MM.1S (cell line): ENCODE results near the gene DDI2.

Experiments used
- DNase-seq: peaks from one replicate; pipeline ENCODE4 v3.0.0-alpha.2; 2015
- H2AFZ ChIP-seq: fragments of 300-600 bp; sonication (generic); 2 replicates; pipeline ENCODE4 v1.6.0; 2016; ENCODE audit warnings: antibody characterized with exemption, low read length
- H3F3A ChIP-seq: fragments of 300-600 bp; sonication (generic); 2 replicates; pipeline ENCODE4 v1.6.1; 2016; ENCODE audit warnings: mild to moderate bottlenecking, antibody characterized with exemption, low read length, moderate library complexity, mixed read lengths; ENCODE audit not compliant: insufficient read depth
- H3K27ac ChIP-seq: fragments of 300-600 bp; sonication (generic); 2 replicates; pipeline ENCODE4 v1.5.1; 2016; ENCODE audit warnings: mild to moderate bottlenecking, low read length
- H3K27me3 ChIP-seq: fragments of 300-600 bp; sonication (generic); replicated peaks from 2 replicates; pipeline ENCODE4 v1.6.0; 2016; ENCODE audit warnings: low read length; ENCODE audit not compliant: insufficient read depth
- H3K36me3 ChIP-seq: fragments of 300-600 bp; sonication (generic); replicated peaks from 2 replicates; pipeline ENCODE4 v1.6.1; 2016; ENCODE audit warnings: mild to moderate bottlenecking, low read length, mixed read lengths; ENCODE audit not compliant: insufficient read depth
- H3K4me1 ChIP-seq: fragments of 300-600 bp; sonication (generic); 2 replicates; pipeline ENCODE4 v1.6.1; 2016; ENCODE audit warnings: low read length, mixed read lengths
- H3K4me2 ChIP-seq: fragments of 300-600 bp; sonication (generic); 2 replicates; pipeline ENCODE4 v1.6.0; 2016; ENCODE audit warnings: low read depth, low read length
- H3K4me3 ChIP-seq: fragments of 300-600 bp; sonication (generic); 2 replicates; pipeline ENCODE4 v1.5.1; 2016; ENCODE audit warnings: low read length, mixed read lengths
- H3K79me2 ChIP-seq: fragments of 300-600 bp; sonication (generic); 2 replicates; pipeline ENCODE4 v1.6.1; 2016; ENCODE audit warnings: mixed run types, low read length, mixed read lengths
- H3K9ac ChIP-seq: fragments of 300-600 bp; sonication (generic); 2 replicates; pipeline ENCODE4 v1.6.1; 2016; ENCODE audit warnings: low read length, mixed read lengths
- H3K9me2 ChIP-seq: fragments of 300-600 bp; sonication (generic); replicated peaks from 2 replicates; pipeline ENCODE4 v1.6.1; 2016; ENCODE audit warnings: mild to moderate bottlenecking, low read length, mixed read lengths; ENCODE audit not compliant: insufficient read depth
- H3K9me3 ChIP-seq: fragments of 300-600 bp; sonication (generic); replicated peaks from 2 replicates; pipeline ENCODE4 v1.6.1; 2016; ENCODE audit warnings: mild to moderate bottlenecking, low read length, mixed read lengths; ENCODE audit not compliant: insufficient read depth
- H4K20me1 ChIP-seq: fragments of 300-600 bp; sonication (generic); 2 replicates; pipeline ENCODE4 v1.6.1; 2016; ENCODE audit warnings: mild to moderate bottlenecking, low read length, moderate library complexity, mixed read lengths; ENCODE audit not compliant: insufficient read depth
- EZH2 ChIP-seq: fragments of 300-600 bp; sonication (generic); optimal IDR thresholded peaks from 2 replicates; pipeline ENCODE3; 2017; ENCODE audit warnings: low read depth, mild to moderate bottlenecking, antibody characterized with exemption, low read length, mixed read lengths
- EZH2phosphoT487 ChIP-seq: fragments of 300-600 bp; sonication (generic); IDR thresholded peaks from 2 replicates; pipeline ENCODE4 v1.6.1; 2018; ENCODE audit warnings: antibody characterized with exemption, low read length
- TF ChIP-seq, protein P1 (sequence below): fragments of 300-600 bp; sonication (generic); IDR thresholded peaks from 2 replicates; pipeline ENCODE4 v1.5.1; 2016; ENCODE audit warnings: antibody characterized with exemption, low read length, mixed read lengths

The DDI2 gene

DNA sequence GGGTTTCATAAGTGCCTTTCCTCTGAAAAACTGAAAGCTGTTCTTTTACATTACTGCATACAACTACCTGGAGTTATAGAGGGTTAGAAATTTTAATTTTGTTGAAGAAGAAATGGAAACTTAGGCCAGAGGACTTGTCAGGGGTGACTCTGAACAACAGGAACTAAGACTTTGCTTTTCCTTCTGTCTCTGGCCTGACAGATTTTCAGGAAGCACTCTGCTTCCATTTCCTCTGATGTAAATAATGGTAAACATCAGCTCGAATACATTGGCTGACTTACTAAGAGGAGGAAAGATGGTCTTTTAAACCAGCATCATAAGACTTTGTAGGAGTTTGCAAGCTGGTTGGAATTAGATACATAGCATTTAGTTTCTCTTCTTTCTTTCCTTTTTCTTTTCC, 39.8 kb downstream of the DDI2 start:
- no peak overlapping the region for H3K9ac ChIP-seq
- no peaks in the 10 kb centered on the region for H4K20me1 ChIP-seq
- no peaks in the 10 kb centered on the region for H3F3A ChIP-seq
- no peak overlapping the region for H2AFZ ChIP-seq
- H3K27me3 ChIP-seq = no peaks in the 10 kb centered on the region
- no peak overlapping the region for H3K27ac ChIP-seq
- H3K36me3 ChIP-seq = peaks cover 17% of the 10 kb centered on the region
- no peaks in the 10 kb centered on the region for H3K79me2 ChIP-seq
- no peak overlapping the region for H3K4me2 ChIP-seq
- no peaks in the 10 kb centered on the region for H3K4me1 ChIP-seq
- no peaks in the 10 kb centered on the region for H3K9me3 ChIP-seq
- no peak overlapping the region for H3K4me3 ChIP-seq
- TF ChIP-seq, protein P1, sequence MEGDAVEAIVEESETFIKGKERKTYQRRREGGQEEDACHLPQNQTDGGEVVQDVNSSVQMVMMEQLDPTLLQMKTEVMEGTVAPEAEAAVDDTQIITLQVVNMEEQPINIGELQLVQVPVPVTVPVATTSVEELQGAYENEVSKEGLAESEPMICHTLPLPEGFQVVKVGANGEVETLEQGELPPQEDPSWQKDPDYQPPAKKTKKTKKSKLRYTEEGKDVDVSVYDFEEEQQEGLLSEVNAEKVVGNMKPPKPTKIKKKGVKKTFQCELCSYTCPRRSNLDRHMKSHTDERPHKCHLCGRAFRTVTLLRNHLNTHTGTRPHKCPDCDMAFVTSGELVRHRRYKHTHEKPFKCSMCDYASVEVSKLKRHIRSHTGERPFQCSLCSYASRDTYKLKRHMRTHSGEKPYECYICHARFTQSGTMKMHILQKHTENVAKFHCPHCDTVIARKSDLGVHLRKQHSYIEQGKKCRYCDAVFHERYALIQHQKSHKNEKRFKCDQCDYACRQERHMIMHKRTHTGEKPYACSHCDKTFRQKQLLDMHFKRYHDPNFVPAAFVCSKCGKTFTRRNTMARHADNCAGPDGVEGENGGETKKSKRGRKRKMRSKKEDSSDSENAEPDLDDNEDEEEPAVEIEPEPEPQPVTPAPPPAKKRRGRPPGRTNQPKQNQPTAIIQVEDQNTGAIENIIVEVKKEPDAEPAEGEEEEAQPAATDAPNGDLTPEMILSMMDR = no peak
- no peak for TF ChIP-seq EZH2phosphoT487
- no peak for TF ChIP-seq EZH2
- DNase-seq = no peak
- no peaks in the 10 kb centered on the region for H3K9me2 ChIP-seq

DNA sequence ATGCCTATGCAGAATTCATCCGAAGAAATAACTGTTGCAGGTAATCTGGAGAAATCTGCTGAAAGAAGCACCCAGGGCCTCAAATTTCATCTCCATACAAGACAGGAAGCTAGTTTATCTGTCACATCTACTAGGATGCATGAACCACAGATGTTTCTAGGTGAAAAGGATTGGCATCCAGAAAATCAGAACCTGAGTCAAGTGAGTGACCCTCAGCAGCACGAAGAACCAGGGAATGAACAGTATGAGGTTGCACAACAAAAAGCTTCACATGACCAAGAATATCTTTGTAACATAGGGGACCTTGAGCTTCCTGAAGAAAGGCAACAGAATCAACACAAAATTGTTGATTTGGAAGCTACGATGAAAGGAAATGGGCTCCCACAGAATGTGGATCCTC, 42.9 kb downstream of the DDI2 start:
- Histone ChIP-seq H3K4me3 (no peak overlapping the region), H3K79me2 (no peaks in the 10 kb centered on the region), H2AFZ (no peak overlapping the region), H3K9ac (no peak overlapping the region), H4K20me1 (no peaks in the 10 kb centered on the region), H3K4me1 (no peaks in the 10 kb centered on the region), H3K4me2 (no peak overlapping the region), H3K27ac (no peak overlapping the region), H3F3A (no peaks in the 10 kb centered on the region), H3K9me3 (no peaks in the 10 kb centered on the region), H3K27me3 (no peaks in the 10 kb centered on the region), H3K36me3 (peaks cover 12% of the 10 kb centered on the region), H3K9me2 (no peaks in the 10 kb centered on the region)
- no peak for DNase-seq
- TF ChIP-seq EZH2 = no peak
- TF ChIP-seq, protein P1 = no peak
- no peak for TF ChIP-seq EZH2phosphoT487

DNA sequence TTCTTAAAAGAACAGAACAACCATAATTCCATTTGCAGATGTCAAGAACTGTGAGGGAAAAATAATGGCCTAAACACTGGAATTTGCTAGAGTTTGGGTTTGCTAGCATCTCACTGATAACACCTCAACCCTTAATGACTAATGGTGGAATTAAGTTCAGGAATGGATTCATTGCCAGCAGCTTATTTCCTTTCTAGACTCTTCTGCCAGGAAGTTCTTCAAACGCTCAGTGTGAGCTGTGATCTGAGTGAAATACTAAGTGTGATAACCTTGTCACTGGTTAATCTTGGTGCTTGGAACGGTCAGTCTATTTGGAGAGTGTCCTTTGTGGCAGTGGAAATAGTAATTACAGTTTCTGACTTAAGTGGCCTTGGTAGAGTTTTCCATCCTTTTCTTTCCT, 45.2 kb downstream of the DDI2 start:
- no peak overlapping the region for H3K4me2 ChIP-seq
- H3K4me1 ChIP-seq = no peaks in the 10 kb centered on the region
- H3K9me3 ChIP-seq = no peaks in the 10 kb centered on the region
- H3K27me3 ChIP-seq = no peaks in the 10 kb centered on the region
- H3K27ac ChIP-seq = no peak overlapping the region
- H3K4me3 ChIP-seq = no peak overlapping the region
- H3K9me2 ChIP-seq = no peaks in the 10 kb centered on the region
- H4K20me1 ChIP-seq = no peaks in the 10 kb centered on the region
- DNase-seq = no peak
- no peaks in the 10 kb centered on the region for H3K79me2 ChIP-seq
- H2AFZ ChIP-seq = no peak overlapping the region
- H3K36me3 ChIP-seq = peaks cover 7% of the 10 kb centered on the region
- H3K9ac ChIP-seq = no peak overlapping the region
- no peaks in the 10 kb centered on the region for H3F3A ChIP-seq
- TF ChIP-seq EZH2 = no peak
- TF ChIP-seq, protein P1 = no peak
- no peak for TF ChIP-seq EZH2phosphoT487

DNA sequence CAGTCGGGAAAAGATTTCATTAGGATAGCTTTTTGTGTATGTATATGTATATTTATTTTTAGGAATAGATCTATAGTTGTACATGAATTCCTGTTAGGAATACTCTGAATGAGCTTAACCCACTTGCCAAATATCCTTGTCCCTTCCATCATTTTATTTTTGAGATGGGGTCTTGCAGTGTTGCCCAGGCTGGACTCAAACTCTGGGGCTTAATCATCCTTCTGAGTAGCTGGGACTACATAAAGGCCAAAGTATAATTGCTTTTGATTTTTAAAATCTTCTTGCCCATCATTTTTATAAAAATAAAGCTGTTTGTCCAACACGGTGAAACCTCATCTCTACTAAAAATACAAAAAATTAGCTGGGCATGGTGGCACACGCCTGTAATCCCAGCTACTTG, 46.7 kb downstream of the DDI2 start:
- Histone ChIP-seq H3K4me3 (no peak overlapping the region), H3K27ac (no peak overlapping the region), H3K9me3 (no peaks in the 10 kb centered on the region), H3K4me2 (no peak overlapping the region), H4K20me1 (no peaks in the 10 kb centered on the region), H3K4me1 (no peaks in the 10 kb centered on the region), H3F3A (no peaks in the 10 kb centered on the region), H3K36me3 (peaks cover 7% of the 10 kb centered on the region), H3K9me2 (no peaks in the 10 kb centered on the region), H2AFZ (no peak overlapping the region), H3K79me2 (no peaks in the 10 kb centered on the region), H3K27me3 (no peaks in the 10 kb centered on the region), H3K9ac (no peak overlapping the region)
- TF ChIP-seq, protein P1 = no peak
- TF ChIP-seq EZH2 (no peak), EZH2phosphoT487 (no peak)
- no peak for DNase-seq
